NT2/D1 (cell line): ENCODE data around the gene RNASET2.

ENCODE experiments used
- SUZ12 ChIP-seq: IDR thresholded peaks from 2 replicates; pipeline ENCODE4 v1.6.1; 2011; ENCODE audit not compliant: insufficient read length, insufficient read depth; ENCODE audit errors: extremely low read depth
- YY1 ChIP-seq: IDR thresholded peaks from 2 replicates; pipeline ENCODE4 v1.6.1; 2011; ENCODE audit not compliant: insufficient read length, insufficient read depth
- ZNF274 ChIP-seq: IDR thresholded peaks from 2 replicates; pipeline ENCODE4 v1.6.1; 2011; ENCODE audit warnings: mild to moderate bottlenecking, low read depth, low read length

DNA sequence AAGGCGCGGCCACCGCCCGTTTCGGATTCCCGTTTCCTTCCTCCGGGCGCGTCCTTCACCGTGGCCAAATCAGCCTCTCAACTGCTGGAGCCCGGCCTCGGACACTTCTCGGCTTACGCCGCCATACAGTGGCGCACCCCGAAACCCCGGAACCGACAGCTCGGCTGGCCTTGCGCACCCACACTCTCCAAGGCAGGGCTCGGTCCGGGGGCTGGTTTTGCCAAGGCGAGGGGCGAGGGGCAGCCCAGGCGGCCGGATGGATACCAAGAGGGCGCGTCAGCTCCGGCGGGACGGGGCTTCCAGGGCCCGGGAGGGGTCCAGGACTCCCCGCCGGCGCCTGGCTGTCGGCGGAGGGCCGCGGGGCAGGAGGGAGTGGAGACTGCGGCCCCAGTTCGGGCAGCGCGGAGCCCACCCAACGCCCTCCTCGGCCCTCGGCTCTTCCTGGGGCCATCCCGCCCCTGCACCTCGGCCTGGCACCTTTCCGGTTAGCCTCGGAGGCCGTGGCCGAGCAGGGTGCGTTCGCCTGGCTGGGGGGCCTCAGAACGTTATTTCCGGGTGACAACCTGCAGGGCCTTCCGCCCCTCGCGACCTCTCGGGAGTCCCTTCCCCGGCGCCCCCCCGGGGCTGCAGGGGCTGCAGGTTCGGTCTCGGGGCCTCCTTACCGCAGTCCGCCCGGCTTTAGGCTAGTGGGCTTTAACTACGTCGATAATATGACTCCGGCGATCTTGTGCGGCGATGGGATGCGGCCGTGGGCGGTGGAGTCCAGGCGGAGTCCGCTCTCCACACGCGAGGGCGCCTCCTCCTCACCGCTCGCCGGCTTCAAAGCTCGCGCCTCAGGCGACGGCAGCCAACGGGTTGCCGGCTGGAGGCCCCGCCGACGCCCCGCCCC, 42.1 kb upstream of the RNASET2 start:
- TF ChIP-seq YY1 = no peak
- no peak for TF ChIP-seq SUZ12
- no peak for TF ChIP-seq ZNF274
